AML-193 (cell line): ENCODE data around the gene SLITRK3.
A peak's percentile ranks its signal among the peaks of the same experiment; 100 is the strongest.
"Not testable (repeated sequence)": the region's sequence is repeated elsewhere in the genome, so short reads cannot be mapped to it uniquely, and the experiment has no call there.

ENCODE experiments used
- DNase-seq, 2 experiments: peaks; one replicate each; lab custom pipeline; 2025; lab: John Stamatoyannopoulos, UW

SLITRK3 gene

GRCh38 chr3:165192610-165193192 is 3.5 kb downstream of the SLITRK3 start:
- DNase-seq: no peak

DNA sequence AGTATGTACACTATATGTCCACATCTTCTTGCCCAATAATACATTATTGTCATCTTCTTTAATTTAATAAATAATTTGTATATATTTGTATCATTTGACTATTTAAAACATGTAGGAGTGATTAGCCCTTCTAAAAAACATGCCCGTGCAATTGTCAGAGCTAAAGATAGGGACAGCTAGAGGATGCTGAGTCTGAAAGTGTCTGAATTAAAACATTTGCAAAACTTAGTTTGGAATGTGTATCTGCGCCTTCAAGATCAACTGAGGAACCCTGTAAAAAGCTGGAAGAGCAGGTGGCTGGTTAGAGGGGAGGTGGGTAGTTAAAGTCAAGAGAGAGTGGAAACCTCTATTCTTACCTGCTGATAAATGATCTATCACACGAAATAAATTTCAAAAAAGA is 4.7 kb downstream of the SLITRK3 start:
- no peak for DNase-seq

GRCh38 chr3:165188452-165188851 is 7.7 kb downstream of the SLITRK3 start:
- DNase-seq: no peak

DNA sequence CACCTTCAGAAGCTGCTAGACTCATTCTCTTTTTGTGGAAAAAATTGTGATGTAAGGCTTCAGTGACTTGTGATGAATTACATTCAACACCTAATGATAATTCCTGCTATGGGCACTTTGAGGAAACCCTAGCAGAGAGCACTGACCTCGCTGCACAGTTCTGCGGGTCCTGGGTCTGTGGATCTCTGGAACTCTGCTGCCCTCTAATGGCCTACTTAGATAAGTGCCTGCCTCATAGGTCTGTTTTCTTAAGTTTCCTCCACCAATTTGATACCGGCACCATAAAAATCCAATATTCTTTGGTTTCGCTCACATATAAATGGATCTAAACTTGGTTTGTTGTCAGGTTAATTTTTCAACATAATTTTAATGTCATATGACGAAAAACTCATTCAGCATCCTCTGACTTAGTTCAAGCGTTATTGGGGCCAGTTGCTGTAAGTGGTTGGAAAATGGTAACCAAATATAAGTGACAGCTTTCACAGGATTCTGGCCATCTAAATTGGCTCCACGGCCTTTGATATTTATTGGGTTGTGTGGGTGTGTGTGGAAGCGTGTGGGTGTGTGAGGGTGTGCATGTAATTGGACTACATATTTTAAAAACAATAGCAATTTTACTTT is 10.4 kb downstream of the SLITRK3 start:
- peak; percentile 46 to 60 for DNase-seq

GRCh38 chr3:165181556-165181955 is 14.6 kb downstream of the SLITRK3 start:
- DNase-seq: no peak

DNA sequence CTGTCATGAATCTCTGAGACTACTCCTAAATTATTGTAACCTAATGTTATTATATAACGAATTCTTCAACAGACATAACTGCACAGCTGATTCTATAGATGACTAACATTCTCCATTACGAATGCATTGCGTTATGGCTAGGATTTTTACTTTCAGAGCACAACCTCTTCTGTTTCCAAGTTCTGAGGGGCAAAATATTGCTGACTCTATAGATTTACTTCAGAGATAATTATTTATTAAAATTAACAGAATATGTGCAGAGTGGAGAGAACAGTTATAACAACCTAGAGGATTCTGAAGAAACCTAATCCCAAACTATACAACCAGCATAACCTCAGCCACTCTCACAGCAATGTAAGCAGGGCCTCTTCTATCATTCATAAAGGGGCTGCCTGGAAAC is 25.9 kb downstream of the SLITRK3 start:
- DNase-seq: no peak

DNA sequence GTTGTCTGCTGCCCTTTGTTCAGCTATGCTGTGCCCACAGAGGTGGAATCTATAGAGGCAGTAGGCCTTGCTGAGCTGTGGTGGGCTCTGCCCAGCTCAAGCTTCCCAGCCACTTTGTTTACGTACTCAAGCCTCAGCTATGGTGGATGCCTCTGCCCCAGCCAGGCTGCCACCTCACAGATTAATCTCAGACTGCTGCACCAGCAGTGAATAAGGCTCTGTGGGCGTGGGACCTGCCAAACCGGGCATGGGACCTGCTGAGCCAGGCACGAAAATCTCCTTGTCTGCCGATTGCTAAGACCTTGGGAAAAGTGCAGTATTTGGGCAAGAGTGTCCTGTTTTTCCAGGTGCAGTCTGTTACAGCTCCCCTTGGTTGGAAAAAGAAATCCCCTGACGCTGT is 26.8 kb downstream of the SLITRK3 start:
- no peak for DNase-seq

DNA sequence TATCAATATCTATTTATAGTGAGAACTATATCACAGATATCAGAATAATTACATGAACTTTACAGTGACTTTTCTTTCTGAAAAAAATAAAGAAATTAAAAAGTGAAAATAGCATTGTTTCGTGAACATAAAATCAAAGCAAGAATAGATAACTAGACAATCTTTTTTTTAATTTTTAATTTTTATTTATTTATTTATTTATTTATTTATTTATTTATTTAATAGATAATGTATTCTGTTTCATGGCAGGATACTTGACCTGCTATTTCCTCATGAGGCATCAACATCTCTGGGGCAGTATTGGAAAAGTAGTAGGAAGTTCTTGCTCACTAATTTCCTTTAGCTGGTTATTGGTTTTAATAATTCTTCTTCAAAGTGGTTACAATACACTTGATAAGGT is 33.3 kb downstream of the SLITRK3 start:
- no peak for DNase-seq

- no peak for DNase-seq
These were observed 36.3 kb downstream of the SLITRK3 start for GRCh38 chr3:165159760-165160421.

DNA sequence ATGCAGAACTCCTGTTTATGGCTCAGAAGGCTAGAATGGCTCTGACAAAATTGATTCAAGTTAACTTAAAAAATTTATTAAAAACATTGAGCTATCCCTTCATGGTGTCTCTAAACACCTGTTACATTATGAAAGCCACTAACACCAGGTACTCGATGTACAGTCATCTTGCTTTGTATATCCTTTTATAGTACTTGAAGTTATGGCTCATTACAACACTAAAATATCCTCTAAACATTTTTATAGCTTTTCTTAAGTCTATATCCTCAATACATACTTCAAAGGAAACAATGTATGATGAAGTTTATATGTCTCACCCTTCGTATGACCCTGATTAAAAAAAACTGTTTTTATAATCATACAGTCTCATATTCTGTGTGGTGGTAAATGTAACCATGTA is 38.2 kb downstream of the SLITRK3 start:
- DNase-seq: no peak

DNA sequence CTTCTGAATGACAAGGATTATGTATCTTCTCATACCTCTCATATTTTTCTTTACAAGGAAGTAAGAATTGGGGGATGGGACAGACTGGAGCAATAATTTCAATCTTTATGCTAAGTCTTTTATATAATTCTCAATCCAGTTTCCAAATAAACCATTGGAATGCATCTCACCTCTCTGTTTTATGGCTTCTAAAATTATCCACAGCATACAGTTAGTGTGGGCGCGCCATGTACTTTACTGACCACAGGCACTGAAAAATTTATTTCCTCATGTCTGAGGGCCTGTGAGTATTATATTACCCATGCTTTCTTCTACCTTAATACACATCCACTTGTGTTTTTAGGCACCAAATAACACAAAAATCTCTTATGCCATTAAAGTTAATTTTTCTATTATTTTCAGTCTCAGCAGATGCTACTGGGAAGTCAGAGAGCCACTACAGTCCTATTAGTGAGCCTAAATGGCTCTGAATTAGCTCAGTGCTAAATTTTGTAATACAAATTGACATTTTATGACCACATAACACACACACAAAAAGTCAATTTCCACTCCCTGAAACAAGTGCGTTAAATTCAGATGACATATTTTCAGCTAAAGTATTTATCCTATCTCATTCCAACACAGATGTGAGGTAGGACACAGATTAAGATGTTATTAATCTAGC is 39.3 kb downstream of the SLITRK3 start:
- no peak for DNase-seq

DNA sequence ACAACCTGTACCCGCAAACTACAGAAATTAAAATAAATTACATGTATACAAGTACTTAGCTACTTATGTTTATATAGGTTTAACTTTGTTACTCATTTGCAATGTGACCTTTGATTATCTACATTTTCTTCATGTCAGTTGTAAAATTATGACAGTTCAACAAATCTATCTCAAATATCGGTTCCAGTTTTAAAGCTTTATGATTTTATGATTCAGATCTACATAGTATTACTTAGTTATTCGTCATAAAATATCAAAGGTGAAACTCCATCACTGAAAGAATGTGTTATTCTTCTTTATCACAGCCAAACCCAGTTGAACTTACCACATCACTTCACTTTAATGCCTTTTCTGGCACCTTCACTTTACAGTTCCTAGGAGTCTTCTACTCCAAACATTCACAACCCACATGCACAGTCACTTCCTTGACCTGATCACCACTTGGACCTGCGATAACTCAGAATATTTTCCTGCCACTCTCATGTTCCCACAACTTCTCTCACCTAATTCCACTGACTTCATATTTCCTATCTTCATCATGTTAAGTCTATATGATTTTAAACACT is 47.2 kb downstream of the SLITRK3 start:
- no peak for DNase-seq

- DNase-seq: no peak
These were observed 51.9 kb downstream of the SLITRK3 start for GRCh38 chr3:165144271-165144670.

GRCh38 chr3:165139918-165140317 is 56.3 kb downstream of the SLITRK3 start:
- DNase-seq: not testable (repeated sequence)
